Measurements from ENCODE around the gene NECAB3. TPM values are rescaled to one million over a fixed set of nuclear protein-coding genes. Genes with fewer than 3 reads are reported as not detected.

Gene NECAB3
- total and polyA plus RNA-seq, 4 donors = 10.6 to 53.1 (median 23.3) TPM

- H3K36me3 ChIP-seq (ENCODE audit: control insufficient read depth in 1 of 2, insufficient read depth in 2 of 2, low read length in 1 of 2) = no peaks in the 10 kb centered on the region
- H3K27me3 ChIP-seq (ENCODE audit: control insufficient read depth in 1 of 2, insufficient read depth in 2 of 2, low read length in 1 of 2) = no peaks in the 10 kb centered on the region
- ATAC-seq (ENCODE audit: low FRiP score) = no peak
- no peaks in the 10 kb centered on the region for H3K4me1 ChIP-seq (ENCODE audit: control insufficient read depth in 1 of 2, insufficient read depth in 2 of 2, low read length in 2 of 2)
- H3K9me3 ChIP-seq (ENCODE audit: control insufficient read depth, low read length) = no peaks in the 10 kb centered on the region
- DNase-seq = no peak
- intact Hi-C loops (cut with DNase I) = no loop called here
- H3K4me3 ChIP-seq (ENCODE audit: low read length in 2 of 2) = no peak overlapping the region
- WGBS, 2 donors = 80 to 83% methylated on average over 14 of the region's 14 CpGs
- no peak overlapping the region for H3K27ac ChIP-seq (ENCODE audit: low read depth in 1 of 2, low read length in 2 of 2)
Measured at GRCh38 chr20:33710681-33711445, 36.6 kb upstream of the NECAB3 start.

DNA sequence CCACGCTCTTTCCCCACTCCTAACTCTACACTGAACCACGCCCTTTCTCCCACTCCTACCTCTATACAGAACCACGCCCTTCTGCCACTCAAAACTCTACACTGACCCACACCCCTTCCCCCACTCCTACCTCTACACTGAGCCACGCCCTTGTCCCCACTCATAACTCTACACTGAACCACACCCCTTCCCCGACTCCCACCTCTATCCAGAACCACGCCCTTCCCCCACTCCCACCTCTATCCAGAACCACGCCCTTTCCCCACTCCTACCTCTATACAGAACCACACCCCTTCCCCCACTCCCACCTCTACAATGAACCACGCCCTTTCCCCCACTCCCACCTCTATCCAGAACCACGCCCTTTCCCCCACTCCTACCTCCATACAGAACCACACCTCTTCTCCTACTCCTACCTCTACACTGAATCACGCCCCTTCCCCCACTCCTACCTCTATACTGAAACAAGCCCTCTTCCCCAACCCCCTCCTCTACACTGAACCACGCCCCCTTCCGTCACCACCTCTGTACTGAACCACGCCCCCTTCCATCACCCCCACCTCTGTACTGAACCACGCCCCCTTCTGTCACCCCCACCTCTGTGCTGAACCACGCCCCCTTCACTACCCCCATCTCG, 35.8 kb upstream of the NECAB3 start:
- Histone ChIP-seq H3K27me3 (ENCODE audit: control insufficient read depth in 1 of 2, insufficient read depth in 2 of 2, low read length in 1 of 2) (no peaks in the 10 kb centered on the region), H3K4me3 (ENCODE audit: low read length in 2 of 2) (no peak overlapping the region), H3K9me3 (ENCODE audit: control insufficient read depth, low read length) (no peaks in the 10 kb centered on the region), H3K36me3 (ENCODE audit: control insufficient read depth in 1 of 2, insufficient read depth in 2 of 2, low read length in 1 of 2) (no peaks in the 10 kb centered on the region), H3K4me1 (ENCODE audit: control insufficient read depth in 1 of 2, insufficient read depth in 2 of 2, low read length in 2 of 2) (no peaks in the 10 kb centered on the region), H3K27ac (ENCODE audit: low read depth in 1 of 2, low read length in 2 of 2) (no peak overlapping the region)
- ATAC-seq (ENCODE audit: low FRiP score) (no peak), DNase-seq (no peak)
- WGBS, 2 donors = 79 to 82% methylated on average over 16 of the region's 16 CpGs
- intact Hi-C loops (cut with DNase I) = no loop called here

- ATAC-seq (ENCODE audit: low FRiP score) (no peak), DNase-seq (no peak)
- Histone ChIP-seq H3K4me1 (ENCODE audit: control insufficient read depth in 1 of 2, insufficient read depth in 2 of 2, low read length in 2 of 2) (no peaks in the 10 kb centered on the region), H3K27me3 (ENCODE audit: control insufficient read depth in 1 of 2, insufficient read depth in 2 of 2, low read length in 1 of 2) (no peaks in the 10 kb centered on the region), H3K36me3 (ENCODE audit: control insufficient read depth in 1 of 2, insufficient read depth in 2 of 2, low read length in 1 of 2) (no peaks in the 10 kb centered on the region), H3K4me3 (ENCODE audit: low read length in 2 of 2) (no peak overlapping the region), H3K27ac (ENCODE audit: low read depth in 1 of 2, low read length in 2 of 2) (no peak overlapping the region), H3K9me3 (ENCODE audit: control insufficient read depth, low read length) (no peaks in the 10 kb centered on the region)
- 89 to 96% methylated on average over 2 of the region's 2 CpGs for WGBS, 2 donors
- intact Hi-C loops (cut with DNase I) = no loop called here
Measured at GRCh38 chr20:33709398-33709797, 35.2 kb upstream of the NECAB3 start.

DNA sequence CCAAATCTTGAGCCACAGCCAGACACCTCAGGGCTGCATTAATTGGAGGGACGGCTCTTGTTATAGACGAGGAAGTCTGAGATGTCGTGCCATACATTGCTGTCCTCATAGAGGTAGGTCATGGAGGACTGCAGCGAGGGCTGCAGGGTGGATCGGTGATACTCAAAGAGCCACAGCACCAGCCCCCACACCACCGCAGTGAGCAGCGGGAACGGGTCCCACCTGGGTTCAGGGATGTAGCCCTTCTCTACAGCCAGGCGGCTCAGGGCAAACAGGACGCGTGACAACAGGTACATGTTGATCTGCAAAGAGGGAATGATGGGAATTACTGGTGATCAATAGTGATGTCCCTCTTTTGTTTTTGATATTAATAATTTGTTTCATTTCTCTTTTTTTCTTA, 33.4 kb upstream of the NECAB3 start:
- DNase-seq (no peak), ATAC-seq (ENCODE audit: low FRiP score) (no peak)
- 89 to 90% methylated on average over 11 of the region's 11 CpGs for WGBS, 2 donors

GRCh38 chr20:33704197-33704924, 30.1 kb upstream of the NECAB3 start:
- no peak overlapping the region for H3K27ac ChIP-seq (ENCODE audit: low read depth in 1 of 2, low read length in 2 of 2)
- 94 to 95% methylated on average over 11 of the region's 11 CpGs for WGBS, 2 donors
- intact Hi-C loops (cut with DNase I) = no loop called here
- DNase-seq = no peak
- no peaks in the 10 kb centered on the region for H3K9me3 ChIP-seq (ENCODE audit: control insufficient read depth, low read length)
- no peak for ATAC-seq (ENCODE audit: low FRiP score)
- no peak overlapping the region for H3K4me3 ChIP-seq (ENCODE audit: low read length in 2 of 2)
- H3K4me1 ChIP-seq (ENCODE audit: control insufficient read depth in 1 of 2, insufficient read depth in 2 of 2, low read length in 2 of 2) = no peaks in the 10 kb centered on the region
- H3K27me3 ChIP-seq (ENCODE audit: control insufficient read depth in 1 of 2, insufficient read depth in 2 of 2, low read length in 1 of 2) = no peaks in the 10 kb centered on the region
- no peaks in the 10 kb centered on the region for H3K36me3 ChIP-seq (ENCODE audit: control insufficient read depth in 1 of 2, insufficient read depth in 2 of 2, low read length in 1 of 2)

More for the DNA sequence above, 33.4 kb upstream of the NECAB3 start:
- intact Hi-C loops (cut with DNase I) = no loop called here
- H3K9me3 ChIP-seq (ENCODE audit: control insufficient read depth, low read length) = no peaks in the 10 kb centered on the region
- no peaks in the 10 kb centered on the region for H3K4me1 ChIP-seq (ENCODE audit: control insufficient read depth in 1 of 2, insufficient read depth in 2 of 2, low read length in 2 of 2)
- no peaks in the 10 kb centered on the region for H3K27me3 ChIP-seq (ENCODE audit: control insufficient read depth in 1 of 2, insufficient read depth in 2 of 2, low read length in 1 of 2)
- H3K27ac ChIP-seq (ENCODE audit: low read depth in 1 of 2, low read length in 2 of 2) = no peak overlapping the region
- no peak overlapping the region for H3K4me3 ChIP-seq (ENCODE audit: low read length in 2 of 2)
- H3K36me3 ChIP-seq (ENCODE audit: control insufficient read depth in 1 of 2, insufficient read depth in 2 of 2, low read length in 1 of 2) = no peaks in the 10 kb centered on the region

DNA sequence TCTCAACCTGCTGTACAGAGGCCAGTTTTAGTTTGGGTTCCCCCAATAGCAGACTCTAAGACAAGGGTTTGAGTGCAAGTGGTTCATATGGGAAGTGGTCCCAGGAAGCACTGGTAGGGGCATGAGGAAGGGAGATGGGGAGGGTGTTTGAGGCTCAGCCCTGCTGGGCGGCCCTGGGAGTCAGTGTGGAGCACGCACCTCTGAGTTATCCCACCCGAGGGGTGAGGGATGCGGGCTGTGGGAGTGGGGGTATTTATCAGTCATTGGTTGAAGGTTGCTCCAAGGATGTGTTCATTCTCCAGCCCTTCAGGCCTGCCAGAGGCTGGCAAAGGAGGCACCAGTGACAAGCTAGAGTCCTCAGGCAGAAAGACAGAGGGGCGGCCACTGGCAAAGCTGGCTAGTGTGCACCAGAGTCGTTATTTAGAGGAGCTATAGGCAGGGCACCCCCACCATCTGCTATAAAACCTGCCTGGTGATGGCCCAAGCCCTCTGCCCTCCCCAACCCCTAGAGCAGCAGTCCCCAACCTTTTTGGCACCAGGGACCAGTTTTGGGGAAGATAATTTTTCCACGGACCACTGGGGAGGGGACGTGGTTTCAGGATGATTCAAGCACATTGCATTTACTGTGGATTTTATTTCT, 29.4 kb upstream of the NECAB3 start:
- Histone ChIP-seq H3K9me3 (ENCODE audit: control insufficient read depth, low read length) (no peaks in the 10 kb centered on the region), H3K4me3 (ENCODE audit: low read length in 2 of 2) (no peak overlapping the region), H3K27me3 (ENCODE audit: control insufficient read depth in 1 of 2, insufficient read depth in 2 of 2, low read length in 1 of 2) (no peaks in the 10 kb centered on the region), H3K27ac (ENCODE audit: low read depth in 1 of 2, low read length in 2 of 2) (no peak overlapping the region), H3K36me3 (ENCODE audit: control insufficient read depth in 1 of 2, insufficient read depth in 2 of 2, low read length in 1 of 2) (no peaks in the 10 kb centered on the region), H3K4me1 (ENCODE audit: control insufficient read depth in 1 of 2, insufficient read depth in 2 of 2, low read length in 2 of 2) (no peaks in the 10 kb centered on the region)
- ATAC-seq (ENCODE audit: low FRiP score) (no peak), DNase-seq (no peak)
- WGBS, 2 donors = 84 to 92% methylated on average over 8 of the region's 8 CpGs
- intact Hi-C loops (cut with DNase I) = no loop called here

DNA sequence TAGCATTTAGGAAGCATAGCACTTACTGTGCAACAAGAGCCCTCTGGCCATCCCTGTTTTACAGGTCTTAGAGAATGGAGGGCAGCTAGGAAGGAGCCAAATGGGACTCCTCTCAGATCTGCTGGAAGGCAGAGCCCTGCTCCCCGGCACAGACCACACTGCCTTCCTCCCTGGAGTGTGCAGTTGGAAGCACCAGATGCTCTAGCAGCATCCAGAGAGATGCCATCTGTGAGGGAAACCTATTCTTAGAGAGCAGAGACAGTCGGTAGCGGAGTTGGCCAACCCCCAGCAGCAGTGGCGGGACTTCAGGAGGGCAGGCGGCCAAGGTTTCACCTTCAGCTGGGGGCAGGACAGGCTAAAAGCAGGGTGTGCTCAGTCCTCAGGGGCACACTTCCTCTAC, 28.6 kb upstream of the NECAB3 start:
- WGBS, 2 donors = 36 to 52% methylated on average over 5 of the region's 5 CpGs
- no peaks in the 10 kb centered on the region for H3K36me3 ChIP-seq (ENCODE audit: control insufficient read depth in 1 of 2, insufficient read depth in 2 of 2, low read length in 1 of 2)
- no peak overlapping the region for H3K4me3 ChIP-seq (ENCODE audit: low read length in 2 of 2)
- no peak overlapping the region for H3K27ac ChIP-seq (ENCODE audit: low read depth in 1 of 2, low read length in 2 of 2)
- intact Hi-C loops (cut with DNase I) = no loop called here
- H3K4me1 ChIP-seq (ENCODE audit: control insufficient read depth in 1 of 2, insufficient read depth in 2 of 2, low read length in 2 of 2) = no peaks in the 10 kb centered on the region
- no peaks in the 10 kb centered on the region for H3K27me3 ChIP-seq (ENCODE audit: control insufficient read depth in 1 of 2, insufficient read depth in 2 of 2, low read length in 1 of 2)
- ATAC-seq (ENCODE audit: low FRiP score) = no peak
- DNase-seq = no peak
- no peaks in the 10 kb centered on the region for H3K9me3 ChIP-seq (ENCODE audit: control insufficient read depth, low read length)

DNA sequence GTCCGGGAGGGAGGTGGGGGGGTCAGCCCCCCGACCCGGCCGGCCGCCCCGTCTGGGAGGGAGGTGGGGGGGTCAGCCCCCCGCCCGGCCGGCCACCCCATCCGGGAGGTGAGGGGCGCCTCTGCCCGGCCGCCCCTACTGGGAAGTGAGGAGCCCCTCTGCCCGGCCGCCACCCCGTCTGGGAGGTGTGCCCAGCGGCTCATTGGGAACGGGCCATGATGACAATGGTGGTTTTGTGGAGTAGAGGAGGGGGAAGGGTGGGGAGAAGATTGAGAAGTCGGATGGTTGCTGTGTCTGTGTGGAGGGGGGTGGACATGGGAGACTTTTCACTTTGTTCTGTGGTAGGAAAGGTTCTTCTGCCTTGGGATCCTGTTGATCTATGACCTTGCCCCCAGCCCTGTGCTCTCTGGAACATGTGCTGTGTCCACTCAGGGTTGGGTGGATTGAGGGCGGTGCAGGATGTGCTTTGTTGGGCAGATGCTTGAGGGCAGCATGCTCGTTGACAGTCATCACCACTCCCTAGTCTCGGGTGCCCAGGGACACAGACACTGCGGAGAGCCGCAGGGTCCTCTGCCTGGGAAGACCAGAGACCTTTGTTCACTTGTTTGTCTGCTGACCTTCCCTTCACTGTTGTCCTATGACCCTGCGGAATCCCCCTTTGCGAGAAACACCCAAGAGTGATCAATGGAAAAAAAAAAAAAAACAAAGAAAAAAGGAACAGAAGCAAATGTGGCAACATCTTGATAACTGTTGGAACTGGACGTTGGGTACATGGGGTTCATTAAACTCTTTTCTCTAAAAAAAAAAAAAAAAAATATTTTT, 27.6 kb upstream of the NECAB3 start:
- 86 to 90% methylated on average over 16 to 27 of the region's 27 CpGs for WGBS, 2 donors
- intact Hi-C loops (cut with DNase I) = no loop called here
- Histone ChIP-seq H3K27ac (ENCODE audit: low read depth in 1 of 2, low read length in 2 of 2) (no peak overlapping the region), H3K36me3 (ENCODE audit: control insufficient read depth in 1 of 2, insufficient read depth in 2 of 2, low read length in 1 of 2) (no peaks in the 10 kb centered on the region), H3K9me3 (ENCODE audit: control insufficient read depth, low read length) (no peaks in the 10 kb centered on the region), H3K4me1 (ENCODE audit: control insufficient read depth in 1 of 2, insufficient read depth in 2 of 2, low read length in 2 of 2) (peaks cover 0 to 2% of the 10 kb centered on the region in 2 donors), H3K4me3 (ENCODE audit: low read length in 2 of 2) (no peak overlapping the region), H3K27me3 (ENCODE audit: control insufficient read depth in 1 of 2, insufficient read depth in 2 of 2, low read length in 1 of 2) (no peaks in the 10 kb centered on the region)
- ATAC-seq (ENCODE audit: low FRiP score) (no peak), DNase-seq (no peak)
